ENCODE data around the gene TGFBR3.

Gene TGFBR3

DNA sequence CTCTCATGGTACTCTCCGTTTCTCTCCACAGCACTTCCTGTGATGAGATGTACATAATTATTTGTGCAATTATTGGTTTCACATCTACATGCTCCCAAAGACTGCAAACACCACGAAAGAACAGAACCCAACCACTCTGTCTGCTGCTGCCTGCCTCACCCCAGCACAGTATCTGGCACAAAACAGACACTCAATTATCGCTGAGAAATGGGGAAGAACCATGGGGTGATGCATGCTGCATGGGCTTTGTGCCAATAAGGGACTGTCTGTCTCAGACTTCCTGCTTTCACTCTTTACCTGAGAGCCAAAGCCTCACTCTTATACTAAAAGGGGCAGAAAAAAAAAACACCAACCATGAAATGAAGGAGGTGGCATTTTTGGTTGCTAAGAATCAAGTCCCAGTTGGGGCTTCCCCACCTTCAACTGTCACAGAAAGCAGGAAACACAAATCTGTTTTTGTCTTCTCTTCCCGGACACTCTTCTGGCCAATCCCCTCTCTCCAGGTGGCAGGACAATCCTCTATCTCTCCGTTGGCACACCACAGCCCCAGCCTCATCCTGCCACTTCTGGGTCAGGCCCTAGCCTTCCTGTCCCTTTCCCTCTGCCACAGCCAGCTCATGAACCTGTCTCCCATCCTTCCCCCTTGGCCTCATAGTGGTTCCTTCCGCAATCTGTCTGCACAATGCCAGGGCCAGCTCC is 82.0 kb downstream of the TGFBR3 start:
- DNase-seq (ENCODE audit: low read depth in 2 of 2) = no peak

DNA sequence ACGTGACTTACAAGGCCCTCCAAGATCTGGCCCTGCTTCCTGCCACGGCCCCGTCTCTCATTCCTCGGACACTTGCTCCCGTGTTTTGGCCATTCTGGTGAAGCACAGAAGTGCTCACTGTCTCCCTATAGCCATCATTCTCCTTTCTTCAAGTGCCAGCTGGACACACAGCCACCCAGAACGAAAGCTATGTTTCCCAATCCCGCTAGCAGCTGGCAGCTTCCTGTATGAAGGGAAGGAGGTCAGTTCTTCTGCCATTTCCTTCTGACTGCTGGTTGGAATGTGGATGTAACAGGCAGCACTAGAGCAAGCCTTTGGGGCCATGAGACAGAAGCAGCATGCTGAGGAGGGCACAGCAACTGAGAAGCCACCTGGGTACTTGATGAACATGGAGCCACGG is 82.8 kb downstream of the TGFBR3 start:
- DNase-seq (ENCODE audit: low read depth in 2 of 2) = no peak

DNA sequence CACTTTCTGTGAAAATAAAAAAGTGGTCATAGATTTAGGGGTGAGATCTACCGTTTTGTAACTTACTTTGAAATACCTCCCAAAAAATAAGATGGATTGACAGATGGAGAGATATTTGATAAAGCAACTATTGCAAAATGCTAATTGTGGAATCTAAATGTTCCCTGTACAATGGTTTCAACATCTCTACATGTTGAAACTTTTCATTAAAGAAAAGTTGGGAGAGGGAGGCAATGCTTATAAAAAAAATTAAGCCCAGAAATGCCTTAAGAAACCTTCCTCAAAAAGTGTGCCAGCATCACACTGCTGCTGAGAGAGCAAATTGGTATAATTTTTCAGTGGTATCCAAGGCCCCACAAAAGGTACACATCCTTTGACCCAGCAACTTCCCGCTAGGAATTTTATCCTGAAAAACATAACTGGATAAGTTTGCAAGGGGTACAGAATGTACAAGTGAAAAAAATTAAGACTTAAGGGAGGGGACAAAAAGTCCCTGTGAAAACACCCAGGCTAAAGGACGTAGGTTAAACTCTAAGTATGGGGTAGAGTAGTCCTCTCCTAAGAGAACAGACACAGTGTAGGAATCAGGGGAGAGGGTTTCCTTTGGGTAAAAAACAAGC is 84.3 kb downstream of the TGFBR3 start:
- DNase-seq (ENCODE audit: low read depth in 2 of 2) = no peak

DNA sequence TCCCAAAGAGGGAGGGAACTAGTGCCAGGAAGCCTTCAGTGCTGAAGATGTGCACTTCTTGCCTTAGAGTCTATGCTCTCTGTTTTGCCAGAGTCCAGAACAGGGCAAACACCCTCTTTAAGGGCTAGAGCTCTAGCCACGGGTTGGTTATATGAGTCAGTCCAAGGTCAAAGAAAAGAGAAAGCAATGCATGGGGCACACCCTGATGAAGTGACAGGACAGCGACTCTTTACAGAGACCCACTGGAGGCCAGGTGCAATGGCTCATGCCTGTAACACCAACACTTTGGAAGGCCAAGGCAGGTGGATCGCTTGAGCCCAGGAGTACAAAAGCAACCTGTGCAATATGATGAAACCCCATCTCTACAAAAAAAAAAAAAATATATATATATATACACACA is 86.1 kb downstream of the TGFBR3 start:
- no peak for DNase-seq (ENCODE audit: low read depth in 2 of 2)

DNA sequence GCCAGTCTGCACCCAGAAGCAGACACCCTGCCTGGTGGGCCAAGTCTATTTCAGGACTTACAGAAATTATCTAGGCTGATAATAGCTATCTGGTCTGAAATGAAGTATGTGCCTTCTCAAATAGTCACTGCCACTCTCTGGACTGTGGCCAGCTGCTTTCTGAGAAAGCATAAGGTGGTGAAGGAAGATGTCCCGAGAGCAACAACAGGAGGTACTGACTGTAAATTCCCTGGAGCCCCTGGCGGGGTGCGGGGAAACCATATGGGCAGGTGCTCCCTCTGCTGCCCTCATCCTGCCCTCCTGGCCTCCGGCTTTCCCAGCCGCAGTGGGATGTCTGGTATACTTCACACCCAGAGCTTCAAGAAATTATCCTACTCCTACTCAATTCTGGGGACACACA is 86.8 kb downstream of the TGFBR3 start:
- DNase-seq (ENCODE audit: low read depth in 2 of 2) = no peak

DNA sequence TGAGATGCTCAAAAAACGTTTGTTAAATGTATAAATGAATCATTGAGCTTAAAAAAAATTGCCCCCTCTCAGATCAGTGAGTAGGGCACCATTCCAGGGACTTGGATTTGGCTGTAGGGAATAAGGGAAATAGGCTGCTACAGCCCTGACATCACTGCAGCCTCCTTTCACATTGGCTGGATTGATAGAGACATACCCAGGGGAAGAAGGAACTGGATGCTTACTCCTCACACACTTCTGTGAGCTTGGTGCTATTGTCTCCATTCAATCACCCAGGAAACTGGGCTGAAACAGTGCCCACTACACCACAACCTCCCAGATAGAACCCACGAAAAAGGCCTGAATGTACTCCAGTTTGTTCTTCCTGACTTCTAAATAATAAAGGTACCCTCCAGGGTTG is 87.2 kb downstream of the TGFBR3 start:
- no peak for DNase-seq (ENCODE audit: low read depth in 2 of 2)

DNA sequence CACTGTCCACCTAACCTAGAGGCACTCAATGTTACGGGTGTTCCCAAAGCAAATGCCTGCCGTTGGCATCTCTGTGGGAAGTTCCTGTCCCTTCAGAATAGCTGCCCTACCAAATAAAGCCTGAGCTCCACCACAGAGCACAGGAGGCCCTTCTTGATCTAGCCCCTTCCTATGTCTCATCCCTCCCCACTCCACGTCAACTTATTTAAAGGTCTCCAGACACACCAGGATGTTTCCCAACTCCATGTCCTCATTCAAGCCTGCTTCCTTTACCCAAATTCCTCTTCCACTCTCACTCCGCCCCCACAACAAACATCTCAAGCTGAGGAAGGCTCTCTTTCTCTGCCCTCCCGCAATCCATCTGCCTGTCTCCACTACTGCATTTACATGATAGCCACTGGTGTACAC is 87.7 kb downstream of the TGFBR3 start:
- no peak for DNase-seq (ENCODE audit: low read depth in 2 of 2)

DNA sequence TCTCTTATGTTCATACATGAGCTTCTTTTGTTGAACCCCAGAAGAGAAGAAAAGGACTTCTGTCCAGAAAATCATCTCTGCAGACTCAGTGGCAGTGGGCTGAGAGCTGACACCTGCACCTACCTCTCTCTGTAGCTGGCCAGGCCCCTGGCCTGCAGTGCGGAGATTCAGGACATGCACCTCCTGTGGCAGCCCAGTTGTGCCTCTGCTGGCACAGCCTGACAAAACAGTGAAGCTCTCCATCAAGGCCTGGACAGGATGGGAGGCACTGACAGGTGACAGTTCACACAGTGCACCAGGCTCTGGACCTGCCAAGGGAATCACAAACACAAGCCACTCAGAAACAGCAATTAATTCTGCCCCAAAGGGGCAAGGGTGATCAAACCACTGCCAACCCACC is 88.8 kb downstream of the TGFBR3 start:
- DNase-seq (ENCODE audit: low read depth in 2 of 2) = no peak

DNA sequence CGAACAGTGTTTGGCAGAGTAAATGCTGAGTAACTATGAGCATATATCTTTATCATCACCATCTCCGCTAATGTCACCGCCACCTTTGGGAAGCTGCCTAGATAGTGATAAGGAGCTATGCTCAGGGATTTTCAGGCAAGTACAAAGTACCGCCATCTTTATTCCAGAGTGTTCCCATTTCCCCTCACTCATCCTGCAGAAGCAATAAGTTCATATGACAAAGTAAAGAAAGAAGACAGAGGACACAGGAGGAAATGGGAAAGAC is 89.6 kb downstream of the TGFBR3 start:
- no peak for DNase-seq (ENCODE audit: low read depth in 2 of 2)

DNA sequence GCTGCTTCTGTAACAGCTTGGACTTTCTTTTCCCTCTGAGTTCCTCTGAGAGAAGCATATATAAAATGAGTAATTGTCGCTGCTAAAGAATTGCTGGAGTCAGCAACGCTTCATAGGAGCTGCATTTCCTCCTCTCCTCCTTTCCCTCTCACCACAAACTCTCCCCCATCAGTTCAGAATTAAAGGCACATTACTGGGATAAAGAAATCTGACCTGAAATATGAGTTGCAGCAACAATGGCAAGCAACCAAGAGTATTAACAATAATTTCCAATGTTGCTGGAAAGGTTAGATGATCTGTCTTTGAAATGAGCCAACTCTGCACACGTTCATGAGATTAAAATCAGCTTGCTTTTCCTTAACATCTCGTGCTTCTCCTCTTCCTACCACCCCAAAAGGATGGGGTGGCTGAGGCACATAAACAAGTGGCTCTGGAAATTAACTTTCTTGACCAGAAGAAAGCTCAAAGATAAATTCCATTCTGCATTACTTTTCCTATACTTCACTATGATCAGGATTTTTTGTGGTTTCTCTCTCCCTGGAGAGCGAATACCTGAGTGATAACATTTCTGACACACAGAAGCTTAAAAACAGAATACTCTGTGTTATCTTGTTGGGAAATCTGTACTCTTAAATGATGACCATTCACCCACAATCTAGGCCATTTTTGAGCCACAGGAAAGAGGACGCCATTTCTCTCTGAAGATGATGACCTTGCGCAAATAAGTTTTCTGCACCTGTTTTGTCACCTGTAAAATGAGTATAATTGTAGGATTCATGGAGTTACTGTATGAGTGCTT is 90.2 kb downstream of the TGFBR3 start:
- peak; percentile 87 to 91 for DNase-seq (ENCODE audit: low read depth in 2 of 2)

DNA sequence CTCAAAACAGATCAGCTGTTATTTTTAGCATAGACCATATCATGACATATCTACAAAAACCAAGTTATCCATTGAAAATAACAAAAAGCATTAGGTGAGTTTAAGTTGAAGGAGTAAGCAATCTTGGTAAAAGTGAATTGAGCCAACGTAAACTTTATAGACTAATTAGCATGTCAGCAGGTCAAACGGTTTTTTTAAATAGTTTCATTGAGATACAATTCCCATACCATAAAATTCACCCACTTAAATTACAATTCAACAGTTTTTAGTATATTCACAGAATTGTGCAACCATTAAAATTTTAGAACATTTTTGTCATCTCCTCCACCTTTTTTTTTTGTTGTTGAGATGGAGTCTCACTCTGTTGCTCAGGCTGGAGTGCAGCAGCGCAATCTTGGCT is 92.1 kb downstream of the TGFBR3 start:
- no peak for DNase-seq (ENCODE audit: low read depth in 2 of 2)

DNA sequence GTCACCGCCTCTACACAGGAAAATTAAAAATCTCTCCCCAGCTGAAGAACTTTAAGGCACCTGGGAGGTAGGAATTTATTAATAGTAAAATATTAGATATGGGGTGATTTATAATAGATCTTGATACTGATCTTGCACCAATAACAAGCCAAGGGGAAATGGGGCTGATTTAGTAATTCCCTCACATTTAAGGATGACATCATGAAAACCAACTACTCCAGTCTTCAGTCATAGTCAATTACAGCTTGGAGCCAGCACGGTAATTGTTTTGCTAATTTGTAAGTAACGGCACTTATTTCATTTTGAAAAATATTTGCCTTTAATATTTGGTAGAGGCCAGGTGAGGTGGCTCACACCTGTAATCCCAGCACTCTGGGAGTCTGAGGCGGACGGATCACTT is 92.8 kb downstream of the TGFBR3 start:
- no peak for DNase-seq (ENCODE audit: low read depth in 2 of 2)

DNA sequence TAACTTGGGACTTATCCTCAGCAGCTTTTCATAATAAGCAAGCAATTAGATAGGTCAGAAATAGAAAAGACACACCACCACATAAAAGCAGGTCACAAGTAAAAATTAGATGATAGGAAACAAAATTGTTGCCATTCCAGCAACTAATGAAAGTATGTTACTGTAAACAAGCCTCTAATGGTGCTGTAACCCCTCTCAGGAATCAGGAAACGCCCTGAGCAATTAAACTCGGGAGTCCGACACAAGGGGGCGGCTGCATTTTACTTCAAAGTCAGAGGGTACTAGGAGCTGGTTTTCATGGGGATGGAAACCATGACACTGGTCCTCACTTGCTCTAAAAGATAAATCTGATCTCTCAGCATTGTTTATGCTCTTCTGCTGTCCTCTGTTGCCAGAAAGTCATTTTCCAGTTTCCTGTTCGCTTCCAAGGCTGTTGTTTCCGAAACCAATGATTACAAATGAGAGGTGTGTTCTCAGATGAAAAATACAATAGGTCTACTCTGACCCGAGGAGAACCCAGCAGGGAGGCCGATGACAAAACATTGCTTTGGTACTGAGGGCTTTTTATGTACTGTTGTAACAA is 93.4 kb downstream of the TGFBR3 start:
- DNase-seq (ENCODE audit: low read depth in 2 of 2) = no peak

DNA sequence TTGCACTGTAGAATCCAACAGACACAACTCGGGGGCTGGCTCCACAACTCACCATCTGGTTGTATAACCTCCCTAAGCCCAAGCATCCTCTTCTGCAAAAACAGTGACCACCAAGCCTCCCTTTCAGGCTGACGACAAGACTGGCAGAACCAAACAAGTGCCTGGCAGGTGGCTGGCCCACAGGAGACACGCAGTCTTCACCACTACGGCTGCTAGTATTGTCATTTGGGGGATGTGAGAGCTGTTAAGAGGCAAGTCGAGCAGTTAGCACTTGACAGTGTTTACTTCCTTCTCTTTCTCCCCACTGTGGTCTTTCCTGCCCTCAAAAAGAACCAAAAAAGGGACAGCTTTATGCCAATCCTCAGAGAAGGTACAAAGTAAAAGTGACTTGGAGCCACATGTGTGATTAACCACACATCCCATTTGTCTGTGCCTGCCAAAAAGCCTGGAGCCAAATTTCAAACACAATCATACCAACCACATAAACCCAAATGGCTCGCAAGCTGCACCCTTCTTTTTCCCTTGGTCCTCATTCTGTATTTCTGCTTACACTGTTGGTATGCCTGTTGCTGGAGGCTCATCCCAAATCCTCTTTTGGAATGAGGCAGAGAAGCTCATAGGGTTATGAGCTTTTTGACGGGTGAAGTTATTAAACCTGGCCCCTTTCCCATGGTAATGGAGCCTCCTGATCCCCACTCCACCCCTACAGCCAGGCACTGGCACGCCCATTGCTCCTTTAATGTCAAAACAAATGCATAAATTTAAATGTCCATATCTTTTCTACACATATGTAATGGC is 94.1 kb downstream of the TGFBR3 start:
- no peak for DNase-seq (ENCODE audit: low read depth in 2 of 2)

DNA sequence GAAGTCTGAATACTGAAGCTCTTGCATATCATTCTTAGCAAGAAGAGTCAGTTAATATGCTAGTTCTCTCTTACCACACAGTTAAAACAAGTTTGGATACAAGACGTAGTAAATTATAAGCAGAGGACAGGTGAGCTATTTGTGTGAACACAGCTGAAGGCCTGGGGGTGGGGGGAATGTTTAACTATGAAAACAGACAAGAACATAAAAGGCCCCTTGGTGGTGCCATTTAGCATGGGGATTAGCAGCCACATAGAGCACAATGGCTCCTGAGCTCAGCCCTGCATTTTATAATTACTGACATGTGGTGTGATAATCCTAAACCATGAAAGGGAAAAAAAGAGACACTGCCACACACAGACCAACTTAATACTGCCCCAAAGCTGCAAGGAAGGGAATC is 94.8 kb downstream of the TGFBR3 start:
- DNase-seq (ENCODE audit: low read depth in 2 of 2) = no peak

DNA sequence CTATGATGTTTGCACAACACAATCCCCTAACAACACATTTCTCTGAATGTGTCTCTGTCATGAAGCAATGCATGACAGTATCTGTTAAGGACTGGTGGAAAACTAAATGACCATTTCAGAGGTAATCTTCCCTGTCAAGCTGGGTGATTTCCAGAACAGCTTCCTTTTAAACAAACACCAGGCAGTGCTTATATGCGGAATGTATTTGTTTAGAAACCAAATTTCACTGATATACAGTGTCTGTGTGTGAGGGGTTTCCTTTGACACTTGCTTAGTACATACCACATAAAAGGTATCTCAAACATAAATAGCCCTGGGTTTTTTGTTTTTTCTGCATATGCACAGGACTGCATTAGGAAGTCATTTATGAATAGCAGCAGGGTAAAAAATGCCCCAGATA is 95.6 kb downstream of the TGFBR3 start:
- no peak for DNase-seq (ENCODE audit: low read depth in 2 of 2)

DNA sequence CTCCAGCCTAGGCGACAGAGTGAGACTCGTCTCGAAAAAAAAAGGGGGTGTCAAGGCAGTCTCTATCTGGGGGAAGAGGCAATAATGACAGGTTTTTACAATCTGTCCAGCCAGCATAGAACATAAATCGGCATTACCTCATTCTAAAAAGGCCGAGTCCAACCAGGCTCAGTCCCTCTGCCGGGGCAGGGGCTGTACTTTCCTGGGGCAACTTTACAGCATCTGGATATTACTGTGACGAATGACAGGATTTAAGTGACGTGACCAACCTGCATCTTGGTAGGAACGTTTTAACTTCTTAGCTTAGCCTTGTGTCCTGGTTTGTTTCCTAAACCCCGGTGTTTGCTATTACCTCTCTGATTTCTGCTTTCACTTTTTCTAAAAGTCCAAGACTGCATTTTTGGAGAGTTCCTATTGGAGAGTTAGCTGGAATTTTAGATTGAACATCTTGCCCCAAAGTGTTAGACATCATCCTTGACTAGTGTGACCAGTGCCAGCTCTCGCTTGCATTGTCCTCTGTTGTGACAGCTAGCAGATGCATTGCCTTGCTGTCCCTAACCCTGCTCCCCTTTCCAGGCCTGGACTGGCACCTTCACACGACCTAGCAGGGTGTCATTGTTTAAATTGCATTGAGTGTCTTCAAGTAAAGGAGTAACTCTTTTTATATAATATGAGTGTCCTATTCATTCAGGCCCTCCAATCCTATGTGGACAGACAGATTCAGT is 96.5 kb downstream of the TGFBR3 start:
- DNase-seq (ENCODE audit: low read depth in 2 of 2) = no peak

DNA sequence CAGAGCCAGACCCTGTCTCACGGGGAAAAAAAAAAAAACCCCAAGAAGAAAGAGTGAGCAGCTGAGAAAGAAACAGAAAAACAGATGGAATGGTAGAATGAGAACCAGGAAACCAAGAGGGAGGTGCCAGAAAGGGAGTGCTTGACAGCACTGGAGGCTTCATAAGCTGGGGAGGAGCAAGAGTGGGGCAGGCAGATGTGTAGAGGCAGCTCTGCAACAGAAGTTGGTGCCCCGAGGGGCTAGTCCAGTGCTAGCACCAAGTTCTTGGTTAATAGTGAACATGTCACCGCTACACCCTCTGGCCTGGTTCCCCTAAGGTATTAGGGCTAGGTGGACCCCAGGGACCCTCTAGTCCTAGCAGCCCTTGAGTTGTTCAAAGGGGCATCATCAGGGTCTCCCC is 98.0 kb downstream of the TGFBR3 start:
- no peak for DNase-seq (ENCODE audit: low read depth in 2 of 2)

DNA sequence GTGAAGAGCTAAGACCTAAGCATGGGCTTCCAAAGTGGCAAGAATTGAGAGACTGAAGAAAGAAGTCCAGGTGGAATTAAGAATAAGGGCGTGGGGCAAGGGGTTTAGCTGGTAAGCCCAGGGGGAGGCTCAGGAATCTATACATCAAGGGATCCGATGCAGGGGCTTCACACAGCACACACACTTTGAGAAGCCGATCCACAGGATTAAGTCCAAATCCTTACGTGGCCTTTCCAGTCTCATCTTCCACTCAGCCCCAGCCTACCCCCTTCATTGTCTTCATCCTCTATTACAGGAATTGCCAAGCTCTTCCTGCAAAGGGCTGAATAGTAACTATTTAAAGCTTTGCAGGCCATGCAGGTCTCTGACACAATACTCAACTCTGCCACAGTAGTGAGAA is 101.3 kb downstream of the TGFBR3 start:
- DNase-seq (ENCODE audit: low read depth in 2 of 2) = no peak

DNA sequence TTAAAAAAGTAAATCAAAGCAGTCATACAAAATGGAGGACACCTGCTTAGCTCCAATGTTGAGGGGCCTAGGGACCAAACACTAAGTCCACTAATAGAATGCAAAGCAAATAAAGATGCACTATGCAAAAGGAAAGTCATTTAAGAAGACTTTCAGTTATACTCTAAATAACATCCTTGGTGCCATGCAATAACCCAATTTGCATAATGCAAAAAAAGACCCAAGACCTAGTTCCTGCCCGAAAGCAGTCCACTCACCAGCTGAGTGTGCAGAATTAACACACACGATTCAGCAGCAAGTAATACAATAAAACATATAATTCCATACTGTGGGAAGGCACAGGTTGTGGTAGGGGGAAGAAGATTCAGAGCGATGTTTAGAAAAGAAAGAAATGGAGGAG is 101.8 kb downstream of the TGFBR3 start:
- no peak for DNase-seq (ENCODE audit: low read depth in 2 of 2)

DNA sequence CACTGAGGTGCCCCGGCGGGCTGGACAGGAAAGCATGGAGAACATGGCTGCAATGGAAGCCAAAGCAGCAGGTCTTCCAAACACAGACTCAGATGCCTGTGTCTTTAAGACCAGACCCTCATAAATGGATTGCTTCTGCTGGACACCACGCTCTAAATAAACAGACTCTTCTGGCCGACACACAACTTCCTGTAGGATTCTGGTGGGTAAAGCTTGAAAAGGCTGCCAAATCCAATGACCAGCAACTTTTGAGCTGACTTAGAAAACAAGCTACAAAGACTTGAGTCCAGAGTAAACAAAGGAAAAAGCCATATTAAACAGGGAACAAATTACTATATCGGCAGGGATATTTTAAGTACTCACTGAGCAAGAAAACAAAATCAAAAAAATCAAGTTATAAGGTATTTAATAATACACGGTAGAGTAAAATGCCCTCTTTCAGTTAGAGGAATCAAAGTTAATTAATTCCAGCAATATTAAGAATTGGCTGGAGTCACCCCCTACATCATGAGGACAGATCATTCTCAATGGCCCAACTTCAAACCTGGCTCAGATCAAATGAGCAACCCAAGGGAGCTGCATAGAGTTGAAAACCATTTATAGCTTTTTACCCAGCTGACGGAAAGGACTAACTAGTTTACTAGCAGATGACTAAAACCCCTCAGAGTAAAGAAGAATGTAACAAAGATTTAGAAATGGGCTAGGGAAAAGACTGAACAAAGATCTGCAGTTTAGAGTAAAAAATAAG is 102.4 kb downstream of the TGFBR3 start:
- no peak for DNase-seq (ENCODE audit: low read depth in 2 of 2)

Measured in fibroblast of skin of left biceps (primary cell).